ENCODE results near the gene DHRS12.

The DHRS12 gene

GRCh38 chr13:51719394-51719793 lies 84.6 kb downstream of the DHRS12 start:
- H3K27ac ChIP-seq (ENCODE audit: poor library complexity, severe bottlenecking), result no peak overlapping the region
- H3K9me3 ChIP-seq (ENCODE audit: severe bottlenecking), result no peaks in the 10 kb centered on the region
- TF ChIP-seq, protein P1, sequence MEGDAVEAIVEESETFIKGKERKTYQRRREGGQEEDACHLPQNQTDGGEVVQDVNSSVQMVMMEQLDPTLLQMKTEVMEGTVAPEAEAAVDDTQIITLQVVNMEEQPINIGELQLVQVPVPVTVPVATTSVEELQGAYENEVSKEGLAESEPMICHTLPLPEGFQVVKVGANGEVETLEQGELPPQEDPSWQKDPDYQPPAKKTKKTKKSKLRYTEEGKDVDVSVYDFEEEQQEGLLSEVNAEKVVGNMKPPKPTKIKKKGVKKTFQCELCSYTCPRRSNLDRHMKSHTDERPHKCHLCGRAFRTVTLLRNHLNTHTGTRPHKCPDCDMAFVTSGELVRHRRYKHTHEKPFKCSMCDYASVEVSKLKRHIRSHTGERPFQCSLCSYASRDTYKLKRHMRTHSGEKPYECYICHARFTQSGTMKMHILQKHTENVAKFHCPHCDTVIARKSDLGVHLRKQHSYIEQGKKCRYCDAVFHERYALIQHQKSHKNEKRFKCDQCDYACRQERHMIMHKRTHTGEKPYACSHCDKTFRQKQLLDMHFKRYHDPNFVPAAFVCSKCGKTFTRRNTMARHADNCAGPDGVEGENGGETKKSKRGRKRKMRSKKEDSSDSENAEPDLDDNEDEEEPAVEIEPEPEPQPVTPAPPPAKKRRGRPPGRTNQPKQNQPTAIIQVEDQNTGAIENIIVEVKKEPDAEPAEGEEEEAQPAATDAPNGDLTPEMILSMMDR (IDR thresholded peaks at IDR 0.05; ENCODE audit: poor library complexity, severe bottlenecking), result no peak
- H3K4me1 ChIP-seq (ENCODE audit: insufficient read depth, poor library complexity, severe bottlenecking), result peaks cover 18% of the 10 kb centered on the region
- no peak overlapping the region for H3K4me3 ChIP-seq (ENCODE audit: severe bottlenecking)
- DNase-seq (ENCODE audit: low spot score) (no peak), ATAC-seq (ENCODE audit: low read depth) (no peak)
- no peaks in the 10 kb centered on the region for H3K27me3 ChIP-seq (ENCODE audit: insufficient read depth, poor library complexity, severe bottlenecking)
- peaks cover 55% of the 10 kb centered on the region for H3K36me3 ChIP-seq (ENCODE audit: low read depth)

Measured in RWPE2 (cell line).